Cardiac fibroblast (primary cell): ENCODE data around the gene GGT6.
A peak's percentile ranks its signal among the peaks of the same experiment; 100 is the strongest.
"Not testable (repeated sequence)": the region's sequence is repeated elsewhere in the genome, so short reads cannot be mapped to it uniquely, and the experiment has no call there.

Source experiments
- DNase-seq, 2 donors: peaks; one replicate each; pipeline versions ENCODE4 v3.0.0 to v3.0.0-alpha.2; 2010; ENCODE audit warnings: low read depth in 2 of 2
- H3K4me3 ChIP-seq, 2 donors: replicated peaks in 1 of 2; 1 replicate in 1 of 2; 2 replicates in 1 of 2; pipeline ENCODE4 v1.5.1; 2011; ENCODE audit warnings: low read depth in 2 of 2, low read length in 2 of 2, mild to moderate bottlenecking in 2 of 2, moderate library complexity in 1 of 2
- CTCF ChIP-seq: IDR thresholded peaks from one replicate; pipeline ENCODE4 v1.5.1; 2011; ENCODE audit warnings: low read depth, mild to moderate bottlenecking, low read length, inconsistent platforms

The GGT6 gene

DNA sequence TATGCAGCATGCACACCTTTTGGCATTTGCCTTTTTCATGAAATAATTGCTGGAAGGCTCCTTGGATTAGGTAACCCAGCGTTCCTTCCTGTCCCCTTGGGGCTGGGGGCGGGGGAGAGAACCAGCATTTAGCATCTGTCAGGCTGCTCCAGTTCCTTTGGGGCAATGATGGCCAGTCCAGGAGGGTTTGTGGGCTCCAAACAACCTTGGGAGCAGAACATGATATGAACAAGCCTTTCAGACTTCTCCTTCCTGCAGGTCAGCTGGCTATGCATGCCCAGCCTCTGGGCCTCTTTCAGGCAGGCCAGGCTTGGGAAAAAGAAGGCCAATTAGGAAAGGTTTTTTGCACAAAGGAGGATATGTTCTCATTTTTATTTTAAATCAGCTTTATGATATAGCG lies 22.8 kb upstream of the GGT6 start:
- TF ChIP-seq CTCF = no peak
- no peak overlapping the region for H3K4me3 ChIP-seq
- DNase-seq = no peak

DNA sequence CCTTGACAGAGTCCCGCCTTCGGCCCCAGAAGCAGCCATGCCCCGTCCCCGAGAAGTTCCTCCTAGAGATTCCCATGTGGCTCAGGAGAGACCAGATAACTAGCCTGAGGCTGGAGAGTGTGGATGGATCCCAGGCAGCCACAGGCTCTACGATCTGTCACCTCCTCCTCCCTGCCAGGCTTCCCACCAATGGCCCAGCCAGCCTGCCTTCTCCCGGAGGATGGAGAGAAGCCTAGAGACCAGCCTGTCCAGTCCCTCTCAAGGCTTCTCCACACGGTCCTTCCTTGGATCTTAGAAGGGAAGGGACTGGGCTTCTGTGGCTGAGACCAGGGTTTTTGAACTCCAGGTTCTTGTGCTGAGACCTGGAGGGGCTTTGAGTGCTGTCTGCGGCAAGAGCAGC lies 22.3 kb upstream of the GGT6 start:
- H3K4me3 ChIP-seq = no peak overlapping the region
- no peak for TF ChIP-seq CTCF
- DNase-seq = no peak

DNA sequence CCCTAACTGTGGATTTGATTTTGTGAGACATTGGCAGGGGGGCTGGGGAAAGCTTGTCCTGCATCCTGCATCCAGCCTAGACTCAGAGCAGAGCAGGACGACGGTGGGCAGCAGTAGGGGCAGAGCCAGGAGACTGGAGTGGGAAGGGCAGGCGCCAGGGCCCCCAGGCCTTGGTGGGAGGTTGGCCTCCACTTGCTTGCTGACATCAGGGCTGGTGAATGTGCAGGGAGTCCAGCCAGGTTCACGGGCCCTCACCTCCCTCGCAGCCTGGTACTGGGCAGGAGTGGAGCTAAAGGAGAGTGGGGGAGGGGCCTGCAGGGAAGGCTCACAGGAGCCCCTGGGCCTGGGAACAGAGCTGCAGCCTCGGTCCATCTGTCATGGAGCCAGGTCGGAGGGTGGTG lies 21.7 kb upstream of the GGT6 start:
- no peak for DNase-seq
- no peak overlapping the region for H3K4me3 ChIP-seq
- no peak for TF ChIP-seq CTCF

- no peak overlapping the region for H3K4me3 ChIP-seq
- no peak for DNase-seq
- TF ChIP-seq CTCF = no peak
Measured at GRCh38 chr17:4580291-4580690, 19.9 kb upstream of the GGT6 start.

DNA sequence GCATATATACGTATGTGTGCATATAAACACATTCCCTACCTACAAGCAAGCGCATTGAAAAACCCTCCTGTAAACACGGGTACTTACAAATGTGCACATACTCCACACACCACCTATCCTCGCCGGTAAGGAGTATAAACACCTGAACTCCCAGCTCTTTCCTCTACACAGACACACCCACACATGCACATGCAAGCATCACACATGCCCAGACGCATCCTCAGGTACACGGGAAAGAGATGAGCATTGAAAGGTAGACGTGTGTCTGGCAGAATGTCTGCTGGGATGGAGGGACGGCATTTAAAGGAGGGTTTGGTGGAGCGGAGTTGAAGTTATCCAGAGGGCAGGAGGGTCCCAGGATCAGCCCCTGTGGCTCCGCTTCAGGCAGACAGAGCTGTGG lies 19.3 kb upstream of the GGT6 start:
- no peak for TF ChIP-seq CTCF
- no peak overlapping the region for H3K4me3 ChIP-seq
- no peak for DNase-seq

GRCh38 chr17:4578349-4578748 lies 18.0 kb upstream of the GGT6 start:
- DNase-seq, H3K4me3 ChIP-seq: not testable (repeated sequence)

DNA sequence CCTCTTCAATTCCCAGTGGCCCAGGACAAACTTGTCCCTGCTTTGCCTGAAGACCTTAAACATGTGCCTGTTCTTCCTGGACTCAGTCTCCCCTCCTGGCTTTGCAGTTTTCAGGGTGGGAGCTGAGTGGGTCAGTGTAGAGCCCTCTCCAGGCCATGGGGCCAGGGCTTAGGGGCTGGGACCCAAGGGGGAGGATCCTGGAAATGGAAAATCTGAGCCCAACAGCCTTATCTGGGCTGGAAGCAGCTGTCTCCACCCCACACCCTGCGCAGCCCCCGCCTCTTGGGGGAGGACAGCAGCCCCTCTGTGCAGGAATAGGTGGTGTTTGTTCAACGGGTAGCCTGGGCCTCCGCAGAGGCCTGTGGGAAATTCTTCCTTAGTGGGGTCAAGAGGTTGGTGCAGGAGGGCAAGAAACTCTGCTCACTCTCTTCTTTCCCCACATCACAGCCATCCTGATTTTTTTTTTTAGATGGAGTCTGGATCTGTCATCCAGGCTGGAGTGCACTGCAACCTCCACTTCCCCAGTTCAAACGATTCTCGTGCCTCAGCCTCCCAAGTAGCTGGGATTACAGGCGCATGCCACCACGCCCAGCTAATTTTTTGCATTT lies 17.1 kb upstream of the GGT6 start:
- no peak for TF ChIP-seq CTCF
- no peak overlapping the region for H3K4me3 ChIP-seq
- DNase-seq = peak in 1 of 2 donors; percentile 13
